CD4-positive, alpha-beta memory T cell (primary cell): ENCODE data around the gene CD83. TPM values are rescaled to one million over a fixed set of nuclear protein-coding genes. Genes with fewer than 3 reads are reported as not detected.
A peak's percentile ranks its signal among the peaks of the same experiment; 100 is the strongest.

Experiments used
- CTCF ChIA-PET: fragments of 350-600 bp; sonication (Branson Sonifier 250); formaldehyde crosslinking; loops from one replicate; lab custom pipeline; 2021; ENCODE audit warnings: inconsistent platforms; ENCODE audit not compliant: partially characterized antibody; lab: Charles Lee
- POLR2A ChIA-PET: fragments of 350-600 bp; sonication (Branson Sonifier 250); formaldehyde crosslinking; loops from one replicate; lab custom pipeline; 2021; ENCODE audit not compliant: partially characterized antibody; lab: Charles Lee
- DNase-seq, 5 donors: peaks; one replicate each; pipeline versions ENCODE4 v3.0.0 to v3.0.0-alpha.2; 2020 to 2022; ENCODE audit warnings: mixed read lengths in 1 of 5
- H3K27ac ChIP-seq: one replicate; pipeline ENCODE4 v1.7.0; 2013; ENCODE audit warnings: low read depth, low read length
- H3K27me3 ChIP-seq: 2 replicates; pipeline ENCODE4 v1.7.0; 2013; ENCODE audit warnings: mild to moderate bottlenecking, low read length, moderate library complexity; ENCODE audit not compliant: insufficient read depth
- H3K36me3 ChIP-seq: 2 replicates; pipeline ENCODE4 v1.7.0; 2013; ENCODE audit warnings: mild to moderate bottlenecking, low read length, moderate library complexity; ENCODE audit not compliant: insufficient read depth
- H3K4me1 ChIP-seq: 2 replicates; pipeline ENCODE4 v1.7.0; 2013; ENCODE audit warnings: mild to moderate bottlenecking, low read length, moderate library complexity; ENCODE audit not compliant: insufficient read depth
- H3K4me3 ChIP-seq, 2 donors: one replicate each; pipeline ENCODE4 v1.7.0; 2013; ENCODE audit warnings: low read length in 2 of 2, mild to moderate bottlenecking in 1 of 2
- H3K9me3 ChIP-seq, 2 donors: one replicate each; pipeline ENCODE4 v1.7.0; 2013; ENCODE audit warnings: low read length in 2 of 2, control low read depth in 1 of 2; ENCODE audit not compliant: control insufficient read depth in 1 of 2
- H3K27ac Mint-ChIP-seq, 7 donors: one replicate each; pipeline ENCODE4 v1.8.0; 2020 to 2021; ENCODE audit warnings: mixed read lengths in 7 of 7, mild to moderate bottlenecking in 6 of 7, inconsistent platforms in 3 of 7, moderate library complexity in 3 of 7
- H3K27me3 Mint-ChIP-seq, 2 donors: one replicate each; pipeline ENCODE4 v1.8.0; 2020 to 2021; ENCODE audit warnings: mixed read lengths in 2 of 2
- H3K36me3 Mint-ChIP-seq, 2 donors: one replicate each; pipeline ENCODE4 v1.8.0; 2020 to 2021; ENCODE audit warnings: mixed read lengths in 2 of 2, inconsistent platforms in 1 of 2, mild to moderate bottlenecking in 1 of 2
- H3K4me1 Mint-ChIP-seq, 4 donors: one replicate each; pipeline ENCODE4 v1.8.0; 2020 to 2021; ENCODE audit warnings: mixed read lengths in 4 of 4, mild to moderate bottlenecking in 1 of 4
- H3K4me3 Mint-ChIP-seq, 8 donors: one replicate each; pipeline ENCODE4 v1.8.0; 2020 to 2021; ENCODE audit warnings: mixed read lengths in 8 of 8, mild to moderate bottlenecking in 7 of 8, moderate library complexity in 6 of 8, inconsistent platforms in 3 of 8
- H3K9me3 Mint-ChIP-seq, 8 donors: one replicate each; pipeline ENCODE4 v1.8.0; 2020 to 2021; ENCODE audit warnings: mixed read lengths in 8 of 8, mild to moderate bottlenecking in 5 of 8, inconsistent platforms in 3 of 8, moderate library complexity in 1 of 8
- intact Hi-C: fragments of 100-400 bp; cut with micrococcal nuclease; formaldehyde crosslinking; loops from one replicate; pipeline ENCODE4 v1.15.1; 2023
- polyA plus RNA-seq, 2 donors: library from polyadenylated mRNA; unstranded; fragments of 300-500 nt; fragmentation: Illumina TruSeq; gene quantifications; one replicate each; pipeline ENCODE4 v1.2.3, GENCODE V29; 2021
- total RNA-seq, 2 experiments: library from RNA; stranded (reverse); gene quantifications; one replicate each; pipeline ENCODE4 v1.2.3, GENCODE V29; 2021

Gene CD83
- total and polyA plus RNA-seq, 4 experiments from 2014 or later: 4.8 to 10.6 (median 6.4) TPM

- no peak for DNase-seq
- ChIA-PET CTCF (interaction anchor here (0.8 to 1.3 kb wide), 4 partner anchors 18 to 546 kb away, joined by 3 read pairs; partner anchors contain the start of gene SIRT5), POLR2A (no interaction called here)
- peaks cover 19 to 25% of the 10 kb centered on the region in 2 donors for H3K36me3 Mint-ChIP-seq
- Histone ChIP-seq H3K27ac (no peak overlapping the region), H3K9me3 (no peaks in the 10 kb centered on the region), H3K36me3 (no peaks in the 10 kb centered on the region), H3K4me1 (peaks cover 41% of the 10 kb centered on the region), H3K4me3 (no peak overlapping the region), H3K27me3 (no peaks in the 10 kb centered on the region)
- H3K27ac Mint-ChIP-seq: peak overlapping the region in 5 of 7 donors; percentile 7 to 83 (median 51)
- H3K27me3 Mint-ChIP-seq: no peaks in the 10 kb centered on the region
- peak overlapping the region in 2 of 8 donors; percentile 13 to 98 for H3K4me3 Mint-ChIP-seq
- intact Hi-C loops: loop anchor here (10.0 kb wide), 1 partner anchor 1504 kb away; no protein-coding TSS in a partner anchor
- peaks cover 40 to 75% (median 49%) of the 10 kb centered on the region in 4 donors for H3K4me1 Mint-ChIP-seq
- H3K9me3 Mint-ChIP-seq: no peaks in the 10 kb centered on the region
Observed at GRCh38 chr6:14120546-14120945, 3.0 kb downstream of the CD83 start.

GRCh38 chr6:14121936-14122344 is 4.4 kb downstream of the CD83 start:
- intact Hi-C loops: loop anchor here (10.0 kb wide), 1 partner anchor 1503 kb away; no protein-coding TSS in a partner anchor
- ChIA-PET CTCF (no interaction called here), POLR2A (no interaction called here)
- Histone ChIP-seq H3K27me3 (no peaks in the 10 kb centered on the region), H3K36me3 (no peaks in the 10 kb centered on the region), H3K9me3 (no peaks in the 10 kb centered on the region), H3K4me1 (peaks cover 41% of the 10 kb centered on the region), H3K4me3 (no peak overlapping the region), H3K27ac (no peak overlapping the region)
- Mint-ChIP-seq H3K4me1 (peaks cover 42 to 79% (median 51%) of the 10 kb centered on the region in 4 donors), H3K27me3 (no peaks in the 10 kb centered on the region), H3K27ac (peak overlapping the region; percentile 3 to 53 (median 20)), H3K36me3 (peaks cover 21 to 29% of the 10 kb centered on the region in 2 donors), H3K9me3 (no peaks in the 10 kb centered on the region), H3K4me3 (peak overlapping the region in 4 of 8 donors; percentile 3 to 26 (median 6))
- DNase-seq: no peak

GRCh38 chr6:14123386-14124111 is 6.0 kb downstream of the CD83 start:
- no peaks in the 10 kb centered on the region for H3K27me3 ChIP-seq
- Mint-ChIP-seq H3K4me3 (no peak overlapping the region), H3K36me3 (peaks cover 21 to 22% of the 10 kb centered on the region in 2 donors), H3K27me3 (no peaks in the 10 kb centered on the region), H3K9me3 (no peaks in the 10 kb centered on the region), H3K27ac (peak overlapping the region in 2 of 7 donors; percentile 31 to 55), H3K4me1 (peaks cover 35 to 73% (median 49%) of the 10 kb centered on the region in 4 donors)
- POLR2A ChIA-PET: no interaction called here
- peaks cover 37% of the 10 kb centered on the region for H3K4me1 ChIP-seq
- H3K9me3 ChIP-seq: no peaks in the 10 kb centered on the region
- no peak for DNase-seq
- CTCF ChIA-PET: interaction anchor here (0.5 to 8.1 kb wide), 4 partner anchors 19 to 978 kb away, joined by 3 to 72 read pairs (median 3); no protein-coding TSS in a partner anchor
- intact Hi-C loops: loop anchor here (10.0 kb wide), 1 partner anchor 1501 kb away; no protein-coding TSS in a partner anchor
- H3K27ac ChIP-seq: no peak overlapping the region
- no peaks in the 10 kb centered on the region for H3K36me3 ChIP-seq
- H3K4me3 ChIP-seq: no peak overlapping the region

GRCh38 chr6:14125346-14125745 is 7.8 kb downstream of the CD83 start:
- H3K36me3 Mint-ChIP-seq: peaks cover 21 to 28% of the 10 kb centered on the region in 2 donors
- CTCF ChIA-PET: interaction anchor here (0.5 to 8.1 kb wide), 5 partner anchors 9 to 1060 kb away, joined by 3 to 72 read pairs (median 5); no protein-coding TSS in a partner anchor
- H3K4me1 Mint-ChIP-seq: peaks cover 24 to 74% (median 48%) of the 10 kb centered on the region in 4 donors
- Histone ChIP-seq H3K27me3 (no peaks in the 10 kb centered on the region), H3K4me3 (no peak overlapping the region), H3K36me3 (no peaks in the 10 kb centered on the region), H3K4me1 (peaks cover 23% of the 10 kb centered on the region), H3K9me3 (no peaks in the 10 kb centered on the region), H3K27ac (no peak overlapping the region)
- no peak overlapping the region for H3K4me3 Mint-ChIP-seq
- intact Hi-C loops: loop anchor here (10.0 kb wide), 1 partner anchor 1499 kb away; no protein-coding TSS in a partner anchor
- H3K9me3 Mint-ChIP-seq: no peaks in the 10 kb centered on the region
- POLR2A ChIA-PET: no interaction called here
- no peaks in the 10 kb centered on the region for H3K27me3 Mint-ChIP-seq
- DNase-seq: no peak
- H3K27ac Mint-ChIP-seq: no peak overlapping the region

- Mint-ChIP-seq H3K9me3 (no peaks in the 10 kb centered on the region), H3K27ac (no peak overlapping the region), H3K4me1 (peaks cover 20 to 65% (median 41%) of the 10 kb centered on the region in 4 donors), H3K4me3 (no peak overlapping the region), H3K36me3 (peaks cover 26 to 32% of the 10 kb centered on the region in 2 donors), H3K27me3 (no peaks in the 10 kb centered on the region)
- intact Hi-C loops: loop anchor here (10.0 kb wide), 1 partner anchor 1499 kb away; no protein-coding TSS in a partner anchor
- H3K9me3 ChIP-seq: no peaks in the 10 kb centered on the region
- POLR2A ChIA-PET: interaction anchor here (1.3 kb wide), 1 partner anchor 8 kb away, joined by 6 read pairs; the partner anchor contains the start of gene CD83
- H3K27me3 ChIP-seq: no peaks in the 10 kb centered on the region
- no peak overlapping the region for H3K27ac ChIP-seq
- CTCF ChIA-PET: interaction anchor here (0.9 to 8.1 kb wide), 3 partner anchors 16 to 218 kb away, joined by 3 to 72 read pairs (median 8); no protein-coding TSS in a partner anchor
- H3K36me3 ChIP-seq: no peaks in the 10 kb centered on the region
- H3K4me3 ChIP-seq: no peak overlapping the region
- peaks cover 15% of the 10 kb centered on the region for H3K4me1 ChIP-seq
- no peak for DNase-seq
Observed at GRCh38 chr6:14126191-14126590, 8.6 kb downstream of the CD83 start.

GRCh38 chr6:14127611-14128010 is 10.0 kb downstream of the CD83 start:
- Mint-ChIP-seq H3K4me3 (no peak overlapping the region), H3K9me3 (no peaks in the 10 kb centered on the region), H3K36me3 (peaks cover 33 to 44% of the 10 kb centered on the region in 2 donors), H3K27me3 (no peaks in the 10 kb centered on the region), H3K27ac (peak overlapping the region in 1 of 7 donors; percentile 8), H3K4me1 (peaks cover 11 to 51% (median 34%) of the 10 kb centered on the region in 4 donors)
- no peak for DNase-seq
- Histone ChIP-seq H3K27ac (no peak overlapping the region), H3K9me3 (no peaks in the 10 kb centered on the region), H3K4me3 (no peak overlapping the region), H3K36me3 (peaks cover 11% of the 10 kb centered on the region), H3K4me1 (peaks cover 4% of the 10 kb centered on the region), H3K27me3 (no peaks in the 10 kb centered on the region)
- intact Hi-C loops: loop anchor here (10.0 kb wide), 1 partner anchor 1497 kb away; no protein-coding TSS in a partner anchor
- ChIA-PET CTCF (interaction anchor here (1.4 to 8.1 kb wide), 3 partner anchors 15 to 1363 kb away, joined by 6 to 72 read pairs (median 6); no protein-coding TSS in a partner anchor), POLR2A (no interaction called here)

GRCh38 chr6:14128012-14128411 is 10.4 kb downstream of the CD83 start:
- H3K4me1 Mint-ChIP-seq: peaks cover 9 to 49% (median 32%) of the 10 kb centered on the region in 4 donors

More at GRCh38 chr6:14128012-14128411, 10.4 kb downstream of the CD83 start:
- intact Hi-C loops: loop anchor here (10.0 kb wide), 1 partner anchor 1497 kb away; no protein-coding TSS in a partner anchor
- no peak for DNase-seq
- no peaks in the 10 kb centered on the region for H3K27me3 ChIP-seq
- ChIA-PET CTCF (interaction anchor here (1.4 to 8.1 kb wide), 4 partner anchors 14 to 1497 kb away, joined by 6 to 72 read pairs (median 11); no protein-coding TSS in a partner anchor), POLR2A (no interaction called here)
- H3K36me3 Mint-ChIP-seq: peaks cover 31 to 48% of the 10 kb centered on the region in 2 donors
- H3K27ac Mint-ChIP-seq: peak overlapping the region in 3 of 7 donors; percentile 5 to 30 (median 8)
- H3K27ac ChIP-seq: no peak overlapping the region
- no peaks in the 10 kb centered on the region for H3K27me3 Mint-ChIP-seq
- H3K4me3 Mint-ChIP-seq: no peak overlapping the region
- H3K9me3 Mint-ChIP-seq: no peaks in the 10 kb centered on the region
- H3K9me3 ChIP-seq: no peaks in the 10 kb centered on the region
- H3K4me3 ChIP-seq: no peak overlapping the region
- H3K4me1 ChIP-seq: peaks cover 4% of the 10 kb centered on the region
- peaks cover 11% of the 10 kb centered on the region for H3K36me3 ChIP-seq
